Ammon's horn (tissue), 1 donor: ENCODE data around the gene PLAGL1.
"Not testable (repeated sequence)": the region's sequence is repeated elsewhere in the genome, so short reads cannot be mapped to it uniquely, and the experiment has no call there.

Source experiments
- DNase-seq: peaks from one replicate; pipeline ENCODE4 v3.0.0-alpha.2; 2016; ENCODE audit warnings: low spot score

The PLAGL1 gene, protein sequence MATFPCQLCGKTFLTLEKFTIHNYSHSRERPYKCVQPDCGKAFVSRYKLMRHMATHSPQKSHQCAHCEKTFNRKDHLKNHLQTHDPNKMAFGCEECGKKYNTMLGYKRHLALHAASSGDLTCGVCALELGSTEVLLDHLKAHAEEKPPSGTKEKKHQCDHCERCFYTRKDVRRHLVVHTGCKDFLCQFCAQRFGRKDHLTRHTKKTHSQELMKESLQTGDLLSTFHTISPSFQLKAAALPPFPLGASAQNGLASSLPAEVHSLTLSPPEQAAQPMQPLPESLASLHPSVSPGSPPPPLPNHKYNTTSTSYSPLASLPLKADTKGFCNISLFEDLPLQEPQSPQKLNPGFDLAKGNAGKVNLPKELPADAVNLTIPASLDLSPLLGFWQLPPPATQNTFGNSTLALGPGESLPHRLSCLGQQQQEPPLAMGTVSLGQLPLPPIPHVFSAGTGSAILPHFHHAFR

GRCh38 chr6:144008120-144008811 lies at the start of gene PLAGL1:
Gene PLAGL1, minus strand, starts transcription at chr6:144008259. Its CDS starts 60,123 bp downstream, at chr6:143948136.
- peak; percentile 20 for DNase-seq

DNA sequence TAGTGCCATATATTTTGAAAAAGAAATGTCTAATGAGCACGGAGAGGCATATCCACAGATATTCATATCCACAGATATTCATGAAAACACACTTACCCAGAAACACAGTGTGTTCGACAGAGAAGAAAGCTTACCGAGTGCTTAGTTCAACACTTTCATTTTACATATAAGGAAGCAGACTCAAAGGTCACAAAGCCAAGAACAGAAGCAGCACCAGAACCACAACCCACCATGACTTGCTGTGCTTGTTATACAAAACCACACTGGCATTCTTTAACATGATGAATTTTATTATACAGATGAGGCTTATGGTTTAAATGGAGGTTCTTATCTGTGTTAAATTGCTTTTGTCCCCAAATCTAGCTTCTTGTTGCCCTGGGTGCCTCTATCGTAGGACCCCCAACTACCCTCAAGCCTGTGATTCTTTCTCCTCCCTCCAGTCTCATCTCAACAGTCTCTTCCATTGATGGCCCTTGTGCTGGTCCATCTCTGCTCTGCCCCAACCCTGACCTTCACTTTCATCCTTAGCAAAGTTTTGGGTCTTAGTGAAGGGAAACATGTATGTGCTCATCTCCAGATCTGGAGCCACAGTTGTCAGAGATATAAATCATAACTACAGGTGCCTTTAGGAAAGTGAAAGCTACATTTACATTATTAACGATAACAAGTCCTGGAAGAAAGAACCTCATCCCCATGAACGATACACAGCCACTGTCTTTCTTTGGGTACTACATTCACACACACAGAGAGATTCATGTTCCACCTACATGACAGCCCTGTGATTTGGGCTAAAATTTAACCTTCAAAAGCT lies 47.3 kb upstream of the PLAGL1 start:
- peak; percentile 21 for DNase-seq

DNA sequence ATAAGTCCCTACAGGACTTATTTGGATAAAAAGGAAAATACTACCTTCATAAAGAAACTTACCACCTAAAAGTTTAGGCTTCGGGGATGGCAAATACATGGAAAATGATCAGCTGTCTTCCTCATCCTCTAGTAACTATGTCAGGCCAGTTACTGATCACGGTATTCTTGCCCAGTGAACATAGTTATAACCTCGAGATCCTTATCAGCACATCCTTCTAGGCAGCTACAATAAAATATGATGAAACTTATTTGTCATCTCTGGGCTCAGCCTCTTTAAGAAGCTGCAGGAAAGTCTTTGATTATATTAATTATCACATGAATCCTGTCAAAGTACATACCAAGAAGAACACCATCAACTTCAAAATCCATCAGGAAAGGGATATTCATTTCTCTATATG lies 45.5 kb upstream of the PLAGL1 start:
- no peak for DNase-seq

- no peak for DNase-seq
Measured at GRCh38 chr6:144052488-144052887, 44.4 kb upstream of the PLAGL1 start.

- DNase-seq: no peak
Measured at GRCh38 chr6:144049386-144049785, 41.3 kb upstream of the PLAGL1 start.

DNA sequence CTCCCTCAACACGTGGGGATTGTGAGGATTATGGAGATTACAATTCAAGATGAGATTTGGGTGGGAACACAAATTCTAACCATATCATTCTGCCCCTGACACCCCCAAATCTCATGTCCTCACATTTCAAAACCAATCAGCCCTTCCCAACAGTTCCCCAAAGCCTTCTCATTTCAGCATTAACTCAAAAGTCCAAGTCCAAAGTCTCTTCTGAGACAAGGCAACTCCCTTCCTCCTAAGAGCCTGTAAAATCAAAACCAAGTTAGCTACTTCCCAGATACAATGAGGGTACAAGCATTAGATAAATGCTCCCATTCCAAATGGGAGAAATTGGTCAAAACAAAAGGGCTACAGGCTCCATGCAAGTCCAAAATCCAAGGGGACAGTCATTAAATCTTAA lies 39.6 kb upstream of the PLAGL1 start:
- DNase-seq: no peak

DNA sequence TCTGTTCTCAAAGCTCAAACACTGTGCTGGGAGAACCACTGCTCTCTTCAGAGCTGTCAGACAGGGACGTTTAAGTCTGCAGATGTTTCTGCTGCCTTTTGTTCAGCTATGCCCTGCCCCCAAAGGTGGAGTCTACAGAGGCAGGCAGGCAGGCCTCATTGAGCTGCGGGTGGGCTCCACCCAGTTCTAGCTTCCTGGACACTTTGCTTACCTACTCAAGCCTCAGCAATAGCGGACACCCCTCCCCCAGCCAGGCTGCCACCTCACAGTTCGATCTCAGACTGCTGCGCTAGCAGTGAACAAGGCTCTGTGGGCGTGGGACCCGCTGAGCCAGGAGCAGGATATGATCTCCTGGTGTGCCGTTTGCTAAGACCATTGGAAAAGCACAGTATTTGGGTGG lies 38.6 kb upstream of the PLAGL1 start:
- DNase-seq: not testable (repeated sequence)

DNA sequence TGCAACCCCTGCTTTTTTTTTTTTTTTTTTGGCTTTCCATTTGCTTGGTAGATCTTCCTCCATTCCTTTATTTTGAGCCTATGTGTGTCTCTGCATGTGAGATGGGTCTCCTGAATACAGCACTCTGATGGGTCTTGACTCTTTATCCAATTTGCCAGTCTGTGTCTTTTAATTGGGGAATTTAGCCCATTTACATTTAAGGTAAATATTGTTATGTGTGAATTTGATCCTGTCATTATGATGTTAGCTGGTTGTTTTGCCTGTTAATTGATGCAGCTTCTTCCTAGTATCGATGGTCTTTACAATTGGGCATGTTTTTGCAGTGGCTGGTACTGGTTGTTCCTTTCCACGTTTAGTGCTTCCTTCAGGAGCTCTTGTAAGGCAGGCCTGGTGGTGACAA lies 36.9 kb upstream of the PLAGL1 start:
- DNase-seq: not testable (repeated sequence)

DNA sequence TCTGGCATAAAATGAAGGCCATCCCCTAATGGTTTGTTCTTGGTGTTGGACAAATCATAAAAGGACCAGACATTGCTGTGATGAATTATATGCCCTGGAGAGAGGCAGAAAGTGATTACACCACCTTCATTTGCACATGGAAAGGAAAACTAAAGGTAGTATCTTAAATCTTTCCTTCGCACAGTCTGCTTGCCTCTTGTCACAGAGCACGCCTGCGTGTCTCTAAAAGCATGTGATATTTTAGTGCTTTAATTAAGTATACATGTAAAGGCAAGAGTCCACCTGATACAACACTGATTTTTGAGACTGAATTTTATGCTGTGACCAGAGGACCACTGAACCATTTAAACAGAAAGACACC lies 28.8 kb upstream of the PLAGL1 start:
- DNase-seq: no peak

- peak; percentile 33 for DNase-seq
Measured at GRCh38 chr6:144036064-144036834, 28.2 kb upstream of the PLAGL1 start.

GRCh38 chr6:144035416-144035815 lies 27.4 kb upstream of the PLAGL1 start:
- no peak for DNase-seq

DNA sequence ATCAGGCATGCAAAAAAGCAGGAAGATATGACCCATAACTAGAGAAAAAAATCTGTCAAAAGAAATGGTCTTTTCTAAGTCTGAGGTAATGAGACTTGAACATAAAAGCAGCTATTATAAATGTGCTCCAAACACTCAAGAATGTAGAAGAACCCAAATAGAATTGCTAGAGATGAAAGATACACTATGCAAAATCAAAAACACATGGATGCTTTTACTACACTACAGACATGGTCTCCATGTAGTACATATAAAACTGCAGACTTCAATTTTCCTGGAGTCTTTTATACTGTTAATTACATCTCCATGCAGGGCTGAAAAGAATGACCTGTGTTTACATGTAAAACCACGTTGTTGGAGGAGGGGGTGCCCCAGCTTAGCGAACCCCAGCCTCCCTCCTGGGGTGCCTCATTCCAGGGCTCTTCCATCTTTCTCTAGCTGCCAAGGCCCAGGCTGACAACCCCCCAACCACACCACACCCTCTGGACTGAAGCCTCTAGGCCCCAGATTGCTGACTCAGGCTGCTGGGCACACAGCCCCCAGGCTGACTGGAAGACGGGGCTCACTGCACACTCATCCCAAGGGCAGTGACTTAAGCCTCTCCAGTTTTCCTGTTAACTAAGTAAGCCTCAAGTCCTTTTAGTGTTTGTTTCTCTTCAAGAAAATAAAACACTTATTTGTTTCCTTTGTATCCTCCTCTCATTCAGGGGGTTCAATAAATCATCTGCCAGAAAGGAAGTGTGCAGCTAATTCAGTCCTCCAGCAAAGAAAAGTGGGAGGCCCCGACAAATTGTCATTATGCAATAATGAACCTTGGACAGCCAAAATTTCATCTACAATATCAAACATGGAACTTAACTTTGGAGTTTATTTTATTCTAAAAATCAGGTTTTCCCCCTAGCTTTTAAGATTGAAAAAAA lies 26.0 kb upstream of the PLAGL1 start:
- DNase-seq: no peak

GRCh38 chr6:144029452-144029851 lies 21.4 kb upstream of the PLAGL1 start:
- no peak for DNase-seq

DNA sequence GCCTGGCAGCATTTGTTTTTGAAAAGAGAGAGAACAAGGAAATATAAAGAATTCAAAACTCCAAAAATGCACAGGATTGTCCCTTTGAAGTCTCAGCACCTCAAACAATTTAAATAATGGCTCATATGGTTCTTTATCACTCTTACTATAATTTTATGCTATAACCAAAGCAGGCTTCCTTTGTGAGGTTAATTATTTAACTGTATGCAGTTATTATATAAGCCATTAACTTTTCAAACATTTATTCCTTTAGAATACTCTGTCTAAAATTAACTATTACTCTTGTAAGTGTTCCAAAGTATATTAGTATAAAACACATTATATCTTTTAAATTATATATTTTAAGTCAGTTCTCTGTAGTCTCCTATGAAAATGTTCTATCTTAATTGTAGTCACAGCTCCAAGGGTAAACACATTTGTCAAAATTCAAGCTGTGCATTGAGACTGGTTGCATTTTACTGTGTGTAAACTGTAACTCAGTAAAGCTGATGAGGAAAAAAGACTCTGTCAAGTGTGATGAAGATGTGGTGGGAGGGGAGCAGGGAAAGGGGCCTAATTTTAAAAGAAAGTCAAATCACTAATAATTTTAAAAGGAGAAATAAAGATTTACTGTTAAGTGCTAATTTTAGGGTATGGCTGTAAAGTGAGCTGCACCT lies 20.0 kb upstream of the PLAGL1 start:
- DNase-seq: no peak

- no peak for DNase-seq
Measured at GRCh38 chr6:144023216-144023615, 15.2 kb upstream of the PLAGL1 start.

DNA sequence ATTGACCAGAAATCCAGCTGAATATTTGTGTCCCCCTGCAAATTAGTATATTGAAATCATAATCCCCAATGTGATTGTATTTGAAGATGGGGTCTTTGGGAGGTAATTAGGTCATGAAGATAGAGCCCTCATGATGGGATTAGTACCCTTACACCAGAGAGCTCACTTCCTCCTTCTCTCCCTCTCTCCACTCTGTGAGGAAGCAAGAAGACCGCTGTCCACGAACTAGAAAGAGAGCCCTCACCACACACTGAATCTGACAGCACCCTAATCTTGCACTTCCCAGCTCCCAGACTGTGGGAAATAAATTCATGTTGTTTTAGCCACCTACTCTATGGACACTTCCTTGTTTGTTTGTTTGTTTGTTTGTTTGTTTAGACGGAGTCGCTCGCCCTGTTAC lies 11.9 kb upstream of the PLAGL1 start:
- DNase-seq: no peak

- no peak for DNase-seq
Measured at GRCh38 chr6:144017166-144018094, 9.4 kb upstream of the PLAGL1 start.

DNA sequence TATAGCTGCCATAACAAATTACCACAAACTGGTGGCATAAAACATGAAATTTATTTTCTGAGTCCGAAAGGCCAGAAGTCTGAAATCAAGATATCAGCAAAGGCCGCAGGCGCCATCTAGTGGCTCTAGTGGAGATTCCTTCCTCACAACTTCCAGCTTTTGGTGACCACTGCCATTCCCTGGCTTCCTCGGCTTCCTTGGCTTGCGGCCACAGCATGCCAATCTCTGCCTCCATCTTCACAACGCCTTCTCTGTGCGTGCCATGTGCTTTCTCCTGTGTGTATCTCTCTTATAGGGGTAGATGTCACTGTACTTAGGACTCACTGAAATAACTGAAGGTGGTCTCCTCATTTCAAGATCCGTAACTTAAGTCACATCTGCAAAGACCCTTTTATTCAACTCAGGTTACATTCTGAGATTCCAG lies 5.4 kb upstream of the PLAGL1 start:
- DNase-seq: peak; percentile 73

GRCh38 chr6:144012534-144012933 lies 4.5 kb upstream of the PLAGL1 start:
- no peak for DNase-seq
